Calu3 (cell line): ENCODE measurements around the gene CACNA2D3. TPM values are rescaled to one million over a fixed set of nuclear protein-coding genes. Genes with fewer than 3 reads are reported as not detected.

Source experiments
- BruUV-seq: library from RNA; stranded (reverse); fragments of 400-500 nt; replicated peaks from 2 replicates; lab custom pipeline; 2021; lab: Mats Ljungman, UMichigan
- CTCF ChIA-PET: fragments of 300-600 bp; sonication (Branson Sonifier 250); formaldehyde crosslinking; loops from one replicate; lab custom pipeline; 2022; ENCODE audit warnings: antibody characterized with exemption; lab: Charles Lee
- DNase-seq: peaks from one replicate; pipeline ENCODE4 v3.0.0; 2022
- H3K27ac Mint-ChIP-seq: one replicate; pipeline ENCODE4 v1.8.0; 2022; ENCODE audit warnings: mixed read lengths; ENCODE audit not compliant: unreplicated experiment
- H3K27me3 Mint-ChIP-seq: one replicate; pipeline ENCODE4 v1.8.0; 2022; ENCODE audit warnings: mixed read lengths; ENCODE audit not compliant: unreplicated experiment
- H3K36me3 Mint-ChIP-seq: one replicate; pipeline ENCODE4 v1.8.0; 2022; ENCODE audit warnings: mild to moderate bottlenecking, moderate library complexity, mixed read lengths; ENCODE audit not compliant: insufficient read depth, unreplicated experiment
- H3K4me1 Mint-ChIP-seq: one replicate; pipeline ENCODE4 v1.8.0; 2022; ENCODE audit warnings: mild to moderate bottlenecking, low read depth, mixed read lengths; ENCODE audit not compliant: unreplicated experiment
- H3K4me3 Mint-ChIP-seq: one replicate; pipeline ENCODE4 v1.8.0; 2022; ENCODE audit warnings: mild to moderate bottlenecking, low read depth, moderate library complexity, mixed read lengths; ENCODE audit not compliant: unreplicated experiment
- H3K9me3 Mint-ChIP-seq: one replicate; pipeline ENCODE4 v1.8.0; 2022; ENCODE audit warnings: low read depth, mixed read lengths; ENCODE audit not compliant: unreplicated experiment
- intact Hi-C: fragments of 100-400 bp; cut with micrococcal nuclease; formaldehyde crosslinking; loops from one replicate; pipeline ENCODE4 v1.10.0; 2022; ENCODE audit not compliant: unreplicated experiment
- total RNA-seq: library from RNA; stranded (reverse); gene quantifications from 2 replicates; pipeline ENCODE4 v1.2.3, GENCODE V29; 2022
- TF ChIP-seq, protein P1 (sequence below): fragments of 200-600 bp; IDR thresholded peaks from one replicate; pipeline ENCODE4 v1.8.0; 2022; ENCODE audit warnings: antibody characterized with exemption; ENCODE audit not compliant: unreplicated experiment

The CACNA2D3 gene
- total RNA-seq, 1 experiment from 2014 or later = not detected

DNA sequence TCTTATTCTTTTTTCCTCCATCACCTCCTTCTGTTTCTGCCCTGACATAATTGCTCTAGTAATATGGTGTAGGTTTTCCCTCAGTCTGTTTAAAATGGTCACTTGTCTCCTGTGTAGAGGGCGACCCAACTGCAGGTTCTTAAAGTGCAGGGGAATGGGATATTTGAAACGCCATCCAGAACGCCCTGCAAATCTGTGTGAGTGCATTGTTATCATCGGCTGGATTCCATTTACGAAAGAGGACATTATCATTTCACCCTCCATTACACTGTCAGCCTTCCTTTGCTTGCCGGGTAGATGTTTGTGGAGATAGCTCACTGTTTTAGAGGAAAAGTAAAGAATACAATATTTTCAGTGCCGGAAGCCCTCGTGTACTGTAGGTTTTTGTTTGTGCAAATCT lies 451.5 kb downstream of the CACNA2D3 start:
- Mint-ChIP-seq H3K9me3 (peaks cover 4% of the 10 kb centered on the region), H3K36me3 (no peaks in the 10 kb centered on the region), H3K4me1 (no peaks in the 10 kb centered on the region), H3K4me3 (no peak overlapping the region), H3K27me3 (no peaks in the 10 kb centered on the region), H3K27ac (no peak overlapping the region)
- intact Hi-C loops = no loop called here
- no TSS peak for BruUV-seq
- DNase-seq = no peak
- CTCF ChIA-PET = no interaction called here
- TF ChIP-seq, protein P1, sequence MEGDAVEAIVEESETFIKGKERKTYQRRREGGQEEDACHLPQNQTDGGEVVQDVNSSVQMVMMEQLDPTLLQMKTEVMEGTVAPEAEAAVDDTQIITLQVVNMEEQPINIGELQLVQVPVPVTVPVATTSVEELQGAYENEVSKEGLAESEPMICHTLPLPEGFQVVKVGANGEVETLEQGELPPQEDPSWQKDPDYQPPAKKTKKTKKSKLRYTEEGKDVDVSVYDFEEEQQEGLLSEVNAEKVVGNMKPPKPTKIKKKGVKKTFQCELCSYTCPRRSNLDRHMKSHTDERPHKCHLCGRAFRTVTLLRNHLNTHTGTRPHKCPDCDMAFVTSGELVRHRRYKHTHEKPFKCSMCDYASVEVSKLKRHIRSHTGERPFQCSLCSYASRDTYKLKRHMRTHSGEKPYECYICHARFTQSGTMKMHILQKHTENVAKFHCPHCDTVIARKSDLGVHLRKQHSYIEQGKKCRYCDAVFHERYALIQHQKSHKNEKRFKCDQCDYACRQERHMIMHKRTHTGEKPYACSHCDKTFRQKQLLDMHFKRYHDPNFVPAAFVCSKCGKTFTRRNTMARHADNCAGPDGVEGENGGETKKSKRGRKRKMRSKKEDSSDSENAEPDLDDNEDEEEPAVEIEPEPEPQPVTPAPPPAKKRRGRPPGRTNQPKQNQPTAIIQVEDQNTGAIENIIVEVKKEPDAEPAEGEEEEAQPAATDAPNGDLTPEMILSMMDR = no peak

DNA sequence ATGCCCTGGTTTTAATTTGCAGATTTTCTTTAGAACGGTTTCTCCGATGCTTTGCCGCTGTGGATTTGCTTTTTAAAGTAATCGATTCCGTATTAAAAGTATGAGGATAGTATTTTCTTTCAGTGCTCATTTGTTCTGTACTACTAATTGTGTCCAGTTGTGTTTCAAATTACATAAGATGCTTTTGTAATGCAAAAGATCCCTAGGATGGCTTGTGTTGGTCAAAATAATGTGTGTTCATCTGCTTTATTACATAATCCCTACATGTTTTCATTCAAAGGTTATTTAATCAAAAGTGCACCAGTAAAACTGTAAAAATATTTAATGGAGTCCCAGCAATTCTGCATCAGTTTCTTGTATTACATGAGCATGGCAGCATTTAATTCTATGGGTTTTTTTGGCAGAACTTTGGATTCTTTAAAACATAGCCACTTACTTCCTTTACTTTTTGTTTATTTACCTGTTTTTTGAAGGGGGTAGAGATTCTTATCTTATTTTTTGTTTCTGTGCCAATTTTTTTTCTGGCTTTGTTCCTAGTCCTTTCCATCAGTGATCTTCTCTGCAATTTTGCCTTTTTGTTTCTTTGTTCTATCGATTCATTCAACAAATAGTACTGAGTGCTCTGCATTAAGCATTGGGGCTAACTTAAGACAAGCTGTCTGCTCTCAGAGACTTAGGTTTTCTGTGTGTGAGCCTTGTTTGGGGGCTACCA lies 452.7 kb downstream of the CACNA2D3 start:
- no peaks in the 10 kb centered on the region for H3K4me1 Mint-ChIP-seq
- DNase-seq = no peak
- intact Hi-C loops = no loop called here
- H3K4me3 Mint-ChIP-seq = no peak overlapping the region
- BruUV-seq = no TSS peak
- no peaks in the 10 kb centered on the region for H3K36me3 Mint-ChIP-seq
- CTCF ChIA-PET = no interaction called here
- H3K9me3 Mint-ChIP-seq = peaks cover 4% of the 10 kb centered on the region
- TF ChIP-seq, protein P1 = no peak
- no peaks in the 10 kb centered on the region for H3K27me3 Mint-ChIP-seq
- H3K27ac Mint-ChIP-seq = no peak overlapping the region

DNA sequence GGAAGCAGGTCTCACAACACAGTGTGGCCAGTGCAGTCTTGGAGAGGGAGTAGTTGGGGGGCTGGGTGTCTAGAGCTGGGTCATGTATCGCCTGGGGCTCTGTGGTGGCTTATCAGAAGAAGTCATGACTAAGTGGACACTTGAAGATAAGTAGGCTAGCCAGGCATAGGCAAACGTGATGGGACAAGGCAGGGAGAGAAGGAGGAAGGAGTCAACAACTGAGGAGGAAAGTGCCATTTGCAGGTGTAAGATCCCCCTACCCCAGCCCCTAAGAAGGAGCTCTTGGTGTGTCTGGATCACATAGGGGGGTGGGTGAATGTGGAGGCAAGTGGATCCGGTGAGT lies 453.2 kb downstream of the CACNA2D3 start:
- no peak for DNase-seq
- Mint-ChIP-seq H3K4me3 (no peak overlapping the region), H3K27me3 (no peaks in the 10 kb centered on the region), H3K36me3 (no peaks in the 10 kb centered on the region), H3K9me3 (peaks cover 4% of the 10 kb centered on the region), H3K27ac (no peak overlapping the region), H3K4me1 (no peaks in the 10 kb centered on the region)
- no TSS peak for BruUV-seq
- intact Hi-C loops = no loop called here
- TF ChIP-seq, protein P1 = no peak
- CTCF ChIA-PET = no interaction called here

DNA sequence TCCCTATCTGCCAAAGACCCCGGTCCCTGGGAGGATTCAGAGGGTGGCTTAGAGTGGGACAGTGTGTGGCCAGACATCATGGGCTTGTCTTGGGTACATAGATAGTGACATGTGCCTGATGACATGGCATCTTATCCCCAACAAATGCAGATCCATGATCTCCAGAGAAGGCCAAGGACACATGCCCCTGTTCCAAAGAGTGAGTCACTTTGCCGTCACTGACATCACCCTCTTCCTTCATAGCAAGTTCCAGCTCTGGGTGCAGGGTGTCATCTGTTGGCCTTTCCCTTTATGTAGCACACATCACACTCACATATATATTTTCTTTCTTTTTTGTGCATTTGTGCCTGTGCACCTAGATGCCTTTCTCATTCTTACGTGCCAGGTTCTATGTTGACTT lies 455.0 kb downstream of the CACNA2D3 start:
- TF ChIP-seq, protein P1 = no peak
- intact Hi-C loops = no loop called here
- BruUV-seq = no TSS peak

More for the DNA sequence above, 455.0 kb downstream of the CACNA2D3 start:
- H3K9me3 Mint-ChIP-seq = peaks cover 7% of the 10 kb centered on the region
- H3K4me3 Mint-ChIP-seq = no peak overlapping the region
- H3K27ac Mint-ChIP-seq = no peak overlapping the region
- H3K4me1 Mint-ChIP-seq = no peaks in the 10 kb centered on the region
- H3K27me3 Mint-ChIP-seq = no peaks in the 10 kb centered on the region
- CTCF ChIA-PET = no interaction called here
- H3K36me3 Mint-ChIP-seq = no peaks in the 10 kb centered on the region
- no peak for DNase-seq
